Adrenal gland (tissue), 12 donors: ENCODE data around the gene VPS13D. TPM values are rescaled to one million over a fixed set of nuclear protein-coding genes. Genes with fewer than 3 reads are reported as not detected.

Experiments
- DNase-seq, 7 donors: peaks; one replicate each; pipeline ENCODE4 v3.0.0-alpha.2; 2019 to 2020
- H3K27ac ChIP-seq, 5 donors: fragments of 200-600 bp; sonication (generic) in 4 of 5; 1 replicate in 3 of 5; 2 replicates in 2 of 5; pipeline versions ENCODE4 v1.5.1 to v1.8.0; 2016 to 2020; ENCODE audit warnings: mild to moderate bottlenecking in 1 of 5
- H3K27me3 ChIP-seq: fragments of 200-600 bp; 2 replicates; pipeline ENCODE4 v1.8.0; 2021
- H3K36me3 ChIP-seq, 2 donors: fragments of 200-600 bp; replicated peaks in 1 of 2; 1 replicate in 1 of 2; 2 replicates in 1 of 2; pipeline versions ENCODE4 v1.5.1 to v1.8.0; 2018 to 2022
- H3K4me1 ChIP-seq, 2 donors: fragments of 200-600 bp; replicated peaks in 1 of 2; 1 replicate in 1 of 2; 2 replicates in 1 of 2; pipeline versions ENCODE4 v1.5.1 to v1.8.0; 2018 to 2021
- H3K4me3 ChIP-seq, 4 donors: fragments of 200-600 bp; sonication (generic) in 3 of 4; one replicate each; pipeline ENCODE4 v1.5.1; 2016 to 2018
- H3K9me3 ChIP-seq, 3 donors: fragments of 200-600 bp; sonication (generic) in 1 of 3; replicated peaks in 1 of 3; 1 replicate in 2 of 3; 2 replicates in 1 of 3; pipeline versions ENCODE4 v1.5.1 to v1.8.0; 2016 to 2021
- CTCF ChIP-seq, 6 experiments: fragments of 450-650 bp in 4 of 6; fragments of 200-600 bp in 2 of 6; sonication (generic) in 1 of 6; IDR thresholded peaks; 1 replicate in 5 of 6; 2 replicates in 1 of 6; pipeline versions ENCODE4 v1.5.1 to v1.8.0; 2016 to 2021; ENCODE audit warnings: antibody characterized with exemption in 6 of 6, mild to moderate bottlenecking in 2 of 6, moderate library complexity in 1 of 6
- POLR2A ChIP-seq, 2 donors: fragments of 450-650 bp; IDR thresholded peaks; one replicate each; pipeline ENCODE4 v1.6.1; 2017; ENCODE audit warnings: antibody characterized with exemption in 2 of 2, mild to moderate bottlenecking in 2 of 2, moderate library complexity in 1 of 2
- WGBS, 4 donors: extraction: QIAGEN DNeasy Blood & Tissue Kit in 2 of 4; methylation state at CpG; one replicate each; pipeline versions ENCODE4 v1.1.5 to v1.1.7; 2013 to 2017; 5-methylcytosine and 5-hydroxymethylcytosine counted together
- intact Hi-C, 2 donors: fragments of 100-400 bp; cut with DNase I; formaldehyde crosslinking; loops; one replicate each; pipeline versions ENCODE4 v1.14.1 to v1.15.0; 2022 to 2023
- polyA plus RNA-seq, 3 donors: library from polyadenylated mRNA; stranded (reverse); fragments of 200-250 nt in 2 of 3; fragments of 350-450 nt in 1 of 3; fragmentation: Illumina TruSeq in 1 of 3; extraction: RNeasy Lipid Tissue Mini Kit (QIAGEN cat#74804) in 1 of 3; gene quantifications; one replicate each; pipeline ENCODE4 v1.2.3, GENCODE V29; 2013 to 2014
- total RNA-seq, 9 donors: library from RNA; depleted of rRNA in 4 of 9; stranded (reverse); fragments of >200 nt in 4 of 9; fragments of 120-200 nt in 1 of 9; fragmentation: NEBNext Ultra II Directional in 1 of 9; extraction: Animal tissue kit (Norgen Biotek cat#: 25700) in 1 of 9; gene quantifications; one replicate each; pipeline versions ENCODE4 v1.1.0 to v1.2.4, GENCODE V29; 2013 to 2023
- donor health status: healthy with polysubstance abuse.
- donor health status: Bipolar disorder and iron deficiency.
- donor health status: DM: yes; HTN: yes; CAD: no.
- donor health status: DM: no; HTN: no; CAD: no.
- donor health status: DM: no; HTN: no; CAD: no.
- donor health status: DM: yes; HTN: yes; CAD: no.

VPS13D gene
- total and polyA plus RNA-seq, 12 donors: 17.0 to 62.3 (median 39.9) TPM

DNA sequence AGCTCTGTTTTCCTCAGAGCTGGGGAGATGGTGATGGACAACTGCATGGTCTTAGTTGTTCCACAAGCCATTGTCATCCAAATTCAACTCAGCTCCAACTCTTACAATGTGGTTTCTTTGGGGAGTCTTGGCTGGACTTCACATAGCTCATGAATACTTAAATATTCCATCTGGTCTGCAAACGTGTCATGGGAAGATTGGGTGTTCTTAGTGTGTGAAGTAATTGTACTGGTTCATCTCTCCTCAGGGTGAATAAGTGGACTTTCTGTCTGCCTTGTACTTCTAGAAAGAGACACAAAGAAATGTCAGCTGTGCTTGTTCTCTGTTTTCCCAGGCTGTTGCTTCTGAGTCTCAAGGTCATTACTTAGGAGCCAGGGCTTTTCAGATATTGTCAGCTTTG, 106.6 kb downstream of the VPS13D start:
- 20 to 44% (median 36%) methylated on average over 1 of the region's 1 CpG for WGBS, 4 donors
- Histone ChIP-seq H3K4me3 (no peak overlapping the region), H3K27me3 (no peaks in the 10 kb centered on the region), H3K27ac (peak overlapping the region in 2 of 5 donors; percentile 3 to 22), H3K36me3 (peaks cover 0 to 29% of the 10 kb centered on the region in 2 donors), H3K9me3 (no peaks in the 10 kb centered on the region), H3K4me1 (peaks cover 19 to 52% of the 10 kb centered on the region in 2 donors)
- intact Hi-C loops: no loop called here
- no peak for DNase-seq
- no peak for TF ChIP-seq CTCF (IDR thresholded peaks at IDR 0.05)
- TF ChIP-seq POLR2A (IDR thresholded peaks at IDR 0.05): no peak

GRCh38 chr1:12338017-12338416, 108.2 kb downstream of the VPS13D start:
- WGBS, 4 donors: 76 to 83% (median 78%) methylated on average over 4 of the region's 4 CpGs
- no peaks in the 10 kb centered on the region for H3K9me3 ChIP-seq
- TF ChIP-seq CTCF (IDR thresholded peaks at IDR 0.05): no peak
- no peak for TF ChIP-seq POLR2A (IDR thresholded peaks at IDR 0.05)
- no peak overlapping the region for H3K4me3 ChIP-seq
- peaks cover 19 to 58% of the 10 kb centered on the region in 2 donors for H3K4me1 ChIP-seq
- intact Hi-C loops: no loop called here
- DNase-seq: no peak
- H3K27ac ChIP-seq: no peak overlapping the region
- no peaks in the 10 kb centered on the region for H3K27me3 ChIP-seq
- H3K36me3 ChIP-seq: peaks cover 0 to 28% of the 10 kb centered on the region in 2 donors

- no peaks in the 10 kb centered on the region for H3K9me3 ChIP-seq
- intact Hi-C loops: no loop called here
- 49 to 75% (median 63%) methylated on average over 1 of the region's 1 CpG for WGBS, 4 donors
- no peaks in the 10 kb centered on the region for H3K27me3 ChIP-seq
- H3K36me3 ChIP-seq: peaks cover 0 to 22% of the 10 kb centered on the region in 2 donors
- TF ChIP-seq POLR2A (IDR thresholded peaks at IDR 0.05) (no peak), CTCF (IDR thresholded peaks at IDR 0.05) (no peak)
- no peak for DNase-seq
- H3K27ac ChIP-seq: peak overlapping the region in 1 of 5 donors; percentile 4
- H3K4me1 ChIP-seq: peaks cover 19 to 64% of the 10 kb centered on the region in 2 donors
- H3K4me3 ChIP-seq: no peak overlapping the region
Measured at GRCh38 chr1:12338823-12339222, 109.0 kb downstream of the VPS13D start.

GRCh38 chr1:12339396-12339795, 109.6 kb downstream of the VPS13D start:
- intact Hi-C loops: no loop called here

More at GRCh38 chr1:12339396-12339795, 109.6 kb downstream of the VPS13D start:
- H3K4me1 ChIP-seq: peaks cover 19 to 70% of the 10 kb centered on the region in 2 donors
- H3K9me3 ChIP-seq: no peaks in the 10 kb centered on the region
- H3K4me3 ChIP-seq: no peak overlapping the region
- peak overlapping the region in 1 of 5 donors; percentile 4 for H3K27ac ChIP-seq
- DNase-seq: no peak
- 70 to 85% (median 80%) methylated on average over 3 of the region's 3 CpGs for WGBS, 4 donors
- no peak for TF ChIP-seq POLR2A (IDR thresholded peaks at IDR 0.05)
- no peak for TF ChIP-seq CTCF (IDR thresholded peaks at IDR 0.05)
- peaks cover 0 to 16% of the 10 kb centered on the region in 2 donors for H3K36me3 ChIP-seq
- no peaks in the 10 kb centered on the region for H3K27me3 ChIP-seq
